ENCODE data around the gene CMC1. TPM values are rescaled to one million over a fixed set of nuclear protein-coding genes. Genes with fewer than 3 reads are reported as not detected.

CMC1 gene
- total and polyA plus RNA-seq, 4 donors, result 17.6 to 35.6 (median 26.9) TPM

DNA sequence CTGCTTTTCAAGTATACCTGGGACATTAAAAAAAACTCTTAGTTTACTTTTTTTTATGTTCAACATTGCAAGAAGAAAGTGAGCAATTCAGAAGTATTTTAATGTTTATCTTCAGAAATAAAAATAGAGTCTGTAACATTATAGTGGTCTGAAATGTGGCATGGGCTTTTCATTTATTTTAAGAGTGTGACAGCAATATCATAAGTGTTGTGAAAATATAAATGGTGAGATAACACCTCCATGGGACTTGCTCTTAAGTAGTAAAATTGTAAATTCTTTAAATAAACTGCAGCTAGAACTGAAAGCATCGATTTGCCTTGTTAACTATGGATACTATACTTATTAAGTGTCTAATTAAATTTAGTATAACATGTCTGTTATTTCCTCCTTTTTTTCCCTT lies 58.3 kb downstream of the CMC1 start:
- 90 to 96% methylated on average over 1 of the region's 1 CpG for WGBS, 2 donors
- H3K9me3 ChIP-seq (ENCODE audit: control insufficient read depth in 4 of 4, insufficient read depth in 3 of 4, low read length in 3 of 4), result no peaks in the 10 kb centered on the region
- TF ChIP-seq, protein P1, sequence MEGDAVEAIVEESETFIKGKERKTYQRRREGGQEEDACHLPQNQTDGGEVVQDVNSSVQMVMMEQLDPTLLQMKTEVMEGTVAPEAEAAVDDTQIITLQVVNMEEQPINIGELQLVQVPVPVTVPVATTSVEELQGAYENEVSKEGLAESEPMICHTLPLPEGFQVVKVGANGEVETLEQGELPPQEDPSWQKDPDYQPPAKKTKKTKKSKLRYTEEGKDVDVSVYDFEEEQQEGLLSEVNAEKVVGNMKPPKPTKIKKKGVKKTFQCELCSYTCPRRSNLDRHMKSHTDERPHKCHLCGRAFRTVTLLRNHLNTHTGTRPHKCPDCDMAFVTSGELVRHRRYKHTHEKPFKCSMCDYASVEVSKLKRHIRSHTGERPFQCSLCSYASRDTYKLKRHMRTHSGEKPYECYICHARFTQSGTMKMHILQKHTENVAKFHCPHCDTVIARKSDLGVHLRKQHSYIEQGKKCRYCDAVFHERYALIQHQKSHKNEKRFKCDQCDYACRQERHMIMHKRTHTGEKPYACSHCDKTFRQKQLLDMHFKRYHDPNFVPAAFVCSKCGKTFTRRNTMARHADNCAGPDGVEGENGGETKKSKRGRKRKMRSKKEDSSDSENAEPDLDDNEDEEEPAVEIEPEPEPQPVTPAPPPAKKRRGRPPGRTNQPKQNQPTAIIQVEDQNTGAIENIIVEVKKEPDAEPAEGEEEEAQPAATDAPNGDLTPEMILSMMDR (IDR thresholded peaks at IDR 0.05; ENCODE audit: control extremely low read depth, extremely low read depth), result no peak

DNA sequence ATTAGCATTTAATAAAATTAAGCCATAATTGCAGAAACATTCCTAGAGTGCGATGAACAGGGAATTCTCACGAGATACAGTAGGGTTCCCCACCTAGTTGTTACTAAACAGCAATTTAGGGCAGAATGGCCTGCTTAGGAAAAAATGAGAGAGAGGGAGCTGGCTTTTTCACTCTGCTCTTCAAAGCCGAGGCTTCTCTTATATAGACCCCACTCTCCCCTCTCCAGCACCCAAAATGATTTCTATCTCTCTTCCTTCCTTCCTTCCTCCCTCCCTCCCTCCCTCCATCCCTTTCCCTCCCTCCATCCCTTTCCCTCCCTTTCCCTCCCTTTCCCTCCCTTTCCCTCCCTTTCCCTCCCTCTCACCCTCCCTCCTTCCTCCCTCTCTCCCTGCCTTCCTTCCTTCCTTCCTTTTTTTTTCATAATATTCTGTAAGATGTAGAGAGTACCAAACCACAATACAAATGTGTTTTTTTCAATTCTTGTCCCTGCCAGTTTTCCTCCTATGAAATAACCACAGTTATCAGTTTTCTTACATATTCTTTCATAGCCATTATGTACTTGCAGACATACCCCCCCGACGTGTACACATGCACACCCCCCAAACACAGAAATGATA lies 59.0 kb downstream of the CMC1 start:
- Histone ChIP-seq H3K27ac (ENCODE audit: low read depth in 1 of 2, low read length in 1 of 2) (no peak overlapping the region), H3K27me3 (ENCODE audit: control insufficient read depth in 3 of 3, insufficient read depth in 3 of 3, low read length in 2 of 3) (no peaks in the 10 kb centered on the region), H3K9me3 (ENCODE audit: control insufficient read depth in 4 of 4, insufficient read depth in 3 of 4, low read length in 3 of 4) (no peaks in the 10 kb centered on the region), H3K4me3 (no peak overlapping the region), H3K9ac (ENCODE audit: insufficient read depth in 1 of 2, low read length in 2 of 2) (no peak overlapping the region), H3K36me3 (ENCODE audit: control insufficient read depth in 4 of 4, insufficient read depth in 4 of 4, low read length in 4 of 4) (peaks cover 0 to 2% (median under 1%) of the 10 kb centered on the region in 4 donors), H3K4me1 (ENCODE audit: control insufficient read depth in 5 of 5, insufficient read depth in 5 of 5, low read length in 5 of 5) (no peaks in the 10 kb centered on the region)
- TF ChIP-seq, protein P1 (IDR thresholded peaks at IDR 0.05; ENCODE audit: control extremely low read depth, extremely low read depth), result no peak
- no peak for DNase-seq
- no peak for ATAC-seq (ENCODE audit: insufficient read depth, low FRiP score)
- 84 to 93% methylated on average over 5 of the region's 5 CpGs for WGBS, 2 donors

More for the DNA sequence above, 58.3 kb downstream of the CMC1 start:
- no peak overlapping the region for H3K9ac ChIP-seq (ENCODE audit: insufficient read depth in 1 of 2, low read length in 2 of 2)
- H3K27ac ChIP-seq (ENCODE audit: low read depth in 1 of 2, low read length in 1 of 2), result no peak overlapping the region
- peaks cover 0 to 2% (median under 1%) of the 10 kb centered on the region in 4 donors for H3K36me3 ChIP-seq (ENCODE audit: control insufficient read depth in 4 of 4, insufficient read depth in 4 of 4, low read length in 4 of 4)
- DNase-seq (no peak), ATAC-seq (ENCODE audit: insufficient read depth, low FRiP score) (no peak)
- no peaks in the 10 kb centered on the region for H3K4me1 ChIP-seq (ENCODE audit: control insufficient read depth in 5 of 5, insufficient read depth in 5 of 5, low read length in 5 of 5)
- H3K4me3 ChIP-seq, result no peak overlapping the region
- no peaks in the 10 kb centered on the region for H3K27me3 ChIP-seq (ENCODE audit: control insufficient read depth in 3 of 3, insufficient read depth in 3 of 3, low read length in 2 of 3)

DNA sequence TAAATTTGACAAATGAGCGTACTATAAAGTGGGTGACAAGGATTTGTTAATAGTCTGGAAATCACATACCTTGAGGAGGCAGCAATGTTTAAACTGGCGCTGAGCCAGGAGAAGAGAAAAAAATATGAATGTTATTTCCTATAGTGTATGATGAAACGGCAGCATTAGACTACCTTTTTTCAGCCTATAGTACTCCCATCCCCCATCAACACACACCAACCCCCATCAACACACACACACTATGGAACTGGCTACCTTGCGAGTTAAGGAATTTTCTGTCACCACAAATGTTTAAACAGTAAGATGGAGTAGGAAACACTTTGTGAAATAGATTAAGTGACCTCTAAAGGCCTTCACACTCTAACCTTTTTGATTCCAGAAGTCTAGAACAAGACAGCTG lies 60.3 kb downstream of the CMC1 start:
- Histone ChIP-seq H3K9me3 (ENCODE audit: control insufficient read depth in 4 of 4, insufficient read depth in 3 of 4, low read length in 3 of 4) (no peaks in the 10 kb centered on the region), H3K4me1 (ENCODE audit: control insufficient read depth in 5 of 5, insufficient read depth in 5 of 5, low read length in 5 of 5) (no peaks in the 10 kb centered on the region), H3K9ac (ENCODE audit: insufficient read depth in 1 of 2, low read length in 2 of 2) (no peak overlapping the region), H3K36me3 (ENCODE audit: control insufficient read depth in 4 of 4, insufficient read depth in 4 of 4, low read length in 4 of 4) (peaks cover 0 to 2% (median under 1%) of the 10 kb centered on the region in 4 donors), H3K27me3 (ENCODE audit: control insufficient read depth in 3 of 3, insufficient read depth in 3 of 3, low read length in 2 of 3) (no peaks in the 10 kb centered on the region), H3K4me3 (no peak overlapping the region), H3K27ac (ENCODE audit: low read depth in 1 of 2, low read length in 1 of 2) (no peak overlapping the region)
- 67 to 77% methylated on average over 4 of the region's 4 CpGs for WGBS, 2 donors
- TF ChIP-seq, protein P1 (IDR thresholded peaks at IDR 0.05; ENCODE audit: control extremely low read depth, extremely low read depth), result no peak
- DNase-seq, result peak; percentile 23 to 64 (median 31)
- ATAC-seq (ENCODE audit: insufficient read depth, low FRiP score), result no peak

DNA sequence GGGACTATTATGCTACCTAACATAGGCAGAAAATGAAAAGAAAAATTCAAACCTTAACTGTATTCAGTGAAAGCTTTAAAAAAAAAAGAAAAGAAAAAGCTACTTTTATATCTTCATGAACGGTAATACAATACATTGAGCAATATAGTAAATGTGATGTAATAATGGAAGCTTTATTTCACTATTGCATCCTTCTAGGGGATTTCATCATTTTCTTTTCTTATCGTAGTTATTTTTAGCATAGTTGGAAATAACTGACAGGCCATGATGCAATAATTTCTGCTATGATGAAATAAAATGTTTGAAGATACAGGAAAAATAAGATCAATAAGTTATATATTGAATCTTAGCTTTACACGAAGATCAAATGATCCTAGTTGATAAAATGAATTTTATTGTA lies 66.8 kb downstream of the CMC1 start:
- H3K27me3 ChIP-seq (ENCODE audit: control insufficient read depth in 3 of 3, insufficient read depth in 3 of 3, low read length in 2 of 3), result no peaks in the 10 kb centered on the region
- no peak overlapping the region for H3K27ac ChIP-seq (ENCODE audit: low read depth in 1 of 2, low read length in 1 of 2)
- TF ChIP-seq, protein P1 (IDR thresholded peaks at IDR 0.05; ENCODE audit: control extremely low read depth, extremely low read depth), result no peak
- no peak for ATAC-seq (ENCODE audit: insufficient read depth, low FRiP score)
- H3K9ac ChIP-seq (ENCODE audit: insufficient read depth in 1 of 2, low read length in 2 of 2), result no peak overlapping the region
- H3K4me3 ChIP-seq, result no peak overlapping the region
- no peaks in the 10 kb centered on the region for H3K9me3 ChIP-seq (ENCODE audit: control insufficient read depth in 4 of 4, insufficient read depth in 3 of 4, low read length in 3 of 4)
- H3K4me1 ChIP-seq (ENCODE audit: control insufficient read depth in 5 of 5, insufficient read depth in 5 of 5, low read length in 5 of 5), result no peaks in the 10 kb centered on the region
- peak in 1 of 3 donors; percentile 17 for DNase-seq
- H3K36me3 ChIP-seq (ENCODE audit: control insufficient read depth in 4 of 4, insufficient read depth in 4 of 4, low read length in 4 of 4), result no peaks in the 10 kb centered on the region
- 52 to 71% methylated on average over 3 of the region's 3 CpGs for WGBS, 2 donors

Measured in lung (tissue), 12 donors.